Keratinocyte (primary cell): ENCODE results near the gene HHIPL1. TPM values are rescaled to one million over a fixed set of nuclear protein-coding genes. Genes with fewer than 3 reads are reported as not detected.

Experiments
- DNase-seq: peaks from one replicate; pipeline ENCODE4 v3.0.0-alpha.2; 2011; ENCODE audit warnings: low read depth, missing footprints, low spot score
- FAIRE-seq: peaks from 2 replicates; lab custom pipeline; 2011; peaks lifted over from hg19 to GRCh38; lab: Jason Lieb, UNC
- H2AFZ ChIP-seq: 2 replicates; pipeline ENCODE4 v1.6.0; 2012; ENCODE audit warnings: low read length, control low read depth, inconsistent platforms; ENCODE audit not compliant: control insufficient read depth
- H3K27ac ChIP-seq: 2 replicates; pipeline ENCODE4 v1.5.1; 2011; ENCODE audit warnings: low read length; ENCODE audit not compliant: control insufficient read depth, insufficient read depth
- H3K27me3 ChIP-seq: 3 replicates; pipeline ENCODE4 v1.6.0; 2011; ENCODE audit warnings: low read length; ENCODE audit not compliant: control insufficient read depth, insufficient read depth; ENCODE audit errors: extremely low read depth
- H3K36me3 ChIP-seq, 2 experiments: 2 replicates in 1 of 2; 3 replicates in 1 of 2; pipeline ENCODE4 v1.5.1; 2011; ENCODE audit warnings: low read length in 2 of 2, mild to moderate bottlenecking in 1 of 2; ENCODE audit not compliant: control insufficient read depth in 2 of 2, insufficient read depth in 2 of 2; ENCODE audit errors: extremely low read depth in 1 of 2
- H3K4me1 ChIP-seq: 3 replicates; pipeline ENCODE4 v1.5.1; 2011; ENCODE audit warnings: low read length; ENCODE audit not compliant: control insufficient read depth, insufficient read depth; ENCODE audit errors: extremely low read depth
- H3K4me2 ChIP-seq: 3 replicates; pipeline ENCODE4 v1.6.0; 2011; ENCODE audit warnings: low read depth, low read length; ENCODE audit not compliant: control insufficient read depth, insufficient read depth; ENCODE audit errors: extremely low read depth
- H3K4me3 ChIP-seq, 3 experiments: fragments of 200-600 bp in 1 of 3; sonication (generic) in 1 of 3; 2 replicates in 2 of 3; 3 replicates in 1 of 3; pipeline ENCODE4 v1.5.1; 2011 to 2016; ENCODE audit warnings: low read length in 3 of 3, mild to moderate bottlenecking in 3 of 3, control low read depth in 2 of 3, inconsistent platforms in 1 of 3, low read depth in 1 of 3, mixed read lengths in 1 of 3, mixed run types in 1 of 3, moderate library complexity in 1 of 3; ENCODE audit not compliant: control insufficient read depth in 2 of 3, insufficient read depth in 2 of 3; ENCODE audit errors: extremely low read depth in 1 of 3
- H3K79me2 ChIP-seq: 2 replicates; pipeline ENCODE4 v1.6.0; 2012; ENCODE audit warnings: low read length; ENCODE audit not compliant: control insufficient read depth, insufficient read depth
- H3K9ac ChIP-seq: 3 replicates; pipeline ENCODE4 v1.6.0; 2011; ENCODE audit warnings: low read length; ENCODE audit not compliant: control insufficient read depth, insufficient read depth; ENCODE audit errors: extremely low read depth
- H3K9me1 ChIP-seq: 3 replicates; pipeline ENCODE4 v1.6.0; 2011; ENCODE audit warnings: low read length; ENCODE audit not compliant: control insufficient read depth, insufficient read depth; ENCODE audit errors: extremely low read depth
- H3K9me3 ChIP-seq: 2 replicates; pipeline ENCODE4 v1.5.1; 2012; ENCODE audit warnings: low read depth, low read length; ENCODE audit not compliant: control insufficient read depth
- H4K20me1 ChIP-seq: 3 replicates; pipeline ENCODE4 v1.6.0; 2011; ENCODE audit warnings: low read length; ENCODE audit not compliant: control insufficient read depth, insufficient read depth; ENCODE audit errors: extremely low read depth
- CTCF ChIP-seq, 3 experiments: IDR thresholded peaks in 1 of 3; conservative IDR thresholded peaks in 1 of 3; optimal IDR thresholded peaks in 1 of 3; 2 replicates in 2 of 3; 3 replicates in 1 of 3; pipeline versions ENCODE3 to v1.5.1; 2011; ENCODE audit warnings: low read length in 3 of 3, mild to moderate bottlenecking in 3 of 3, moderate library complexity in 2 of 3, control low read depth in 1 of 3, inconsistent platforms in 1 of 3; ENCODE audit not compliant: insufficient read depth in 2 of 3; ENCODE audit errors: extremely low read depth in 1 of 3
- EZH2 ChIP-seq: IDR thresholded peaks from one replicate; pipeline ENCODE4 v1.6.1; 2012; ENCODE audit warnings: inconsistent platforms, mild to moderate bottlenecking, low read length, moderate library complexity
- dilution Hi-C: fragments of 300-500 bp; cut with MboI; formaldehyde crosslinking; loops from one replicate; pipeline ENCODE4 v1.7.0; 2020; ENCODE audit warnings: low sequenced_read_pairs; ENCODE audit not compliant: extremely low pct_ligation_motif_present
- polyA plus RNA-seq, 5 experiments: library from polyadenylated mRNA; depleted of rRNA in 3 of 5; stranded (reverse) in 3 of 5; stranded (forward) in 1 of 5; unstranded in 1 of 5; fragments of >200 nt; gene quantifications; 1 replicate in 1 of 5; 2 replicates in 3 of 5; 3 replicates in 1 of 5; pipeline versions ENCODE4 v1.2.1 to v1.2.3, GENCODE V29; 2011 to 2012; ENCODE audit warnings: missing spikeins in 2 of 5, low read depth in 1 of 5, low replicate concordance in 1 of 5

The HHIPL1 gene
- polyA plus RNA-seq, 1 donor (not counting 4 experiments of a cell fraction or from before 2014, with no cell fraction given) = 0.08 TPM

- Histone ChIP-seq H3K4me2 (no peak overlapping the region), H3K9ac (no peak overlapping the region), H3K4me1 (no peaks in the 10 kb centered on the region), H3K9me3 (peaks cover 6% of the 10 kb centered on the region), H3K27me3 (peaks cover 13% of the 10 kb centered on the region), H3K79me2 (no peaks in the 10 kb centered on the region), H3K36me3 (no peaks in the 10 kb centered on the region), H3K27ac (no peak overlapping the region), H3K9me1 (no peaks in the 10 kb centered on the region), H2AFZ (no peak overlapping the region), H3K4me3 (no peak overlapping the region), H4K20me1 (no peaks in the 10 kb centered on the region)
- DNase-seq = no peak
- no peak for FAIRE-seq
- TF ChIP-seq CTCF (optimal IDR thresholded peaks at IDR 0.05 in 1 of 3, IDR thresholded peaks at IDR 0.05 in 1 of 3, conservative IDR thresholded peaks at IDR 0.05 in 1 of 3; ENCODE audit: extremely low read depth in 1 of 3, insufficient read depth in 2 of 3, low read length in 3 of 3) = no peak
- no peak for TF ChIP-seq EZH2
- dilution Hi-C loops = loop anchor here (25.0 kb wide), 1 partner anchor 162 kb away; no protein-coding TSS in a partner anchor
These were observed 55.5 kb downstream of the HHIPL1 start for GRCh38 chr14:99700379-99700778.

GRCh38 chr14:99701260-99701659 is 56.3 kb downstream of the HHIPL1 start:
- dilution Hi-C loops = loop anchor here (25.0 kb wide), 1 partner anchor 161 kb away; no protein-coding TSS in a partner anchor
- DNase-seq (no peak), FAIRE-seq (no peak)
- Histone ChIP-seq H2AFZ (no peak overlapping the region), H3K79me2 (no peaks in the 10 kb centered on the region), H3K9me1 (no peaks in the 10 kb centered on the region), H3K27me3 (peaks cover 13% of the 10 kb centered on the region), H3K9me3 (peaks cover 6% of the 10 kb centered on the region), H3K36me3 (no peaks in the 10 kb centered on the region), H4K20me1 (no peaks in the 10 kb centered on the region), H3K4me2 (no peak overlapping the region), H3K27ac (no peak overlapping the region), H3K9ac (no peak overlapping the region), H3K4me3 (no peak overlapping the region), H3K4me1 (no peaks in the 10 kb centered on the region)
- TF ChIP-seq EZH2 (no peak), CTCF (optimal IDR thresholded peaks at IDR 0.05 in 1 of 3, IDR thresholded peaks at IDR 0.05 in 1 of 3, conservative IDR thresholded peaks at IDR 0.05 in 1 of 3; ENCODE audit: extremely low read depth in 1 of 3, insufficient read depth in 2 of 3, low read length in 3 of 3) (no peak)
